Neural cell (in vitro differentiated cells): Measurements from ENCODE around the gene CACTIN. TPM values are rescaled to one million over a fixed set of nuclear protein-coding genes. Genes with fewer than 3 reads are reported as not detected.

Source experiments
- H2AFZ ChIP-seq: fragments of 200-600, 300-800 bp; sonication (generic), shearing (Covaris generic); 2 replicates; pipeline ENCODE4 v1.6.0; 2014; ENCODE audit warnings: low read depth, mild to moderate bottlenecking, antibody characterized with exemption, low read length, moderate library complexity
- H3F3A ChIP-seq: fragments of 200-600 bp; shearing (Covaris generic); 2 replicates; pipeline ENCODE4 v1.6.1; 2016; ENCODE audit warnings: mild to moderate bottlenecking, moderate library complexity, mixed read lengths, antibody characterized with exemption, low read length; ENCODE audit not compliant: insufficient read depth, poor library complexity, severe bottlenecking
- H3K27ac ChIP-seq: fragments of 200-600, 300-800 bp; sonication (generic), shearing (Covaris generic); 2 replicates; pipeline ENCODE4 v1.5.1; 2014; ENCODE audit warnings: mild to moderate bottlenecking, low read length, moderate library complexity
- H3K27me3 ChIP-seq: fragments of 300-800, 200-600 bp; sonication (generic), shearing (Covaris generic); 2 replicates; pipeline ENCODE4 v1.6.0; 2014; ENCODE audit warnings: mild to moderate bottlenecking, low read depth, low read length, moderate library complexity; ENCODE audit not compliant: insufficient read depth
- H3K36me3 ChIP-seq: fragments of 300-800, 200-600 bp; sonication (generic), shearing (Covaris generic); 2 replicates; pipeline ENCODE4 v1.5.1; 2014; ENCODE audit warnings: mild to moderate bottlenecking, antibody characterized with exemption, low read length, moderate library complexity; ENCODE audit not compliant: insufficient read depth
- H3K4me2 ChIP-seq: fragments of 300-800, 200-600 bp; sonication (generic), shearing (Covaris generic); 2 replicates; pipeline ENCODE4 v1.6.0; 2014; ENCODE audit warnings: mild to moderate bottlenecking, low read length
- H3K4me3 ChIP-seq: fragments of 300-800, 200-600 bp; sonication (generic), shearing (Covaris generic); 2 replicates; pipeline ENCODE4 v1.5.1; 2014; ENCODE audit warnings: mild to moderate bottlenecking, low read length, moderate library complexity
- H3K79me2 ChIP-seq: fragments of 200-600 bp; shearing (Covaris generic); replicated peaks from 2 replicates; pipeline ENCODE4 v1.6.0; 2014; ENCODE audit warnings: mild to moderate bottlenecking, low read length, moderate library complexity; ENCODE audit not compliant: insufficient read depth
- H3K9ac ChIP-seq: fragments of 300-800, 200-600 bp; sonication (generic), shearing (Covaris generic); 2 replicates; pipeline ENCODE4 v1.6.1; 2016; ENCODE audit warnings: mild to moderate bottlenecking, low read length, mixed read lengths
- H3K9me2 ChIP-seq: fragments of 200-600 bp; shearing (Covaris generic); 2 replicates; pipeline ENCODE4 v1.6.1; 2016; ENCODE audit warnings: mild to moderate bottlenecking, low read length, mixed read lengths; ENCODE audit not compliant: insufficient read depth
- H3K9me3 ChIP-seq: fragments of 200-600, 300-800 bp; sonication (generic), shearing (Covaris generic); 2 replicates; pipeline ENCODE4 v1.6.1; 2016; ENCODE audit warnings: mild to moderate bottlenecking, mixed run types, low read length, moderate library complexity, mixed read lengths
- H4K20me1 ChIP-seq: fragments of 200-600 bp; shearing (Covaris generic); 2 replicates; pipeline ENCODE4 v1.6.1; 2016; ENCODE audit warnings: mild to moderate bottlenecking, mixed run types; ENCODE audit not compliant: insufficient read depth
- EP300 ChIP-seq: fragments of 450-650 bp; conservative IDR thresholded peaks from 2 replicates; pipeline ENCODE4 v1.6.1; 2014; ENCODE audit warnings: antibody characterized with exemption, mild to moderate bottlenecking, moderate library complexity; ENCODE audit not compliant: poor library complexity, severe bottlenecking
- EZH2 ChIP-seq: fragments of 200-600, 300-800 bp; shearing (Covaris generic), sonication (generic); IDR thresholded peaks from 2 replicates; pipeline ENCODE4 v1.6.1; 2014; ENCODE audit warnings: antibody characterized with exemption, low read length, borderline replicate concordance, mild to moderate bottlenecking; ENCODE audit not compliant: insufficient read depth, poor library complexity, severe bottlenecking
- MXI1 ChIP-seq: fragments of 450-650 bp; conservative IDR thresholded peaks from 2 replicates; pipeline ENCODE4 v1.6.1; 2014; ENCODE audit warnings: antibody characterized with exemption, mild to moderate bottlenecking; ENCODE audit not compliant: poor library complexity, severe bottlenecking
- POLR2AphosphoS5 ChIP-seq: IDR thresholded peaks from 2 replicates; pipeline ENCODE4 v1.6.1; 2012
- RAD21 ChIP-seq: fragments of 450-650 bp; conservative IDR thresholded peaks from 2 replicates; pipeline ENCODE4 v1.6.1; 2014; ENCODE audit warnings: antibody characterized with exemption, mild to moderate bottlenecking, moderate library complexity
- SMC3 ChIP-seq: fragments of 450-650 bp; conservative IDR thresholded peaks from 2 replicates; pipeline ENCODE4 v1.6.1; 2014; ENCODE audit warnings: antibody characterized with exemption, mild to moderate bottlenecking, moderate library complexity; ENCODE audit not compliant: poor library complexity
- TAF1 ChIP-seq: IDR thresholded peaks from 2 replicates; pipeline ENCODE4 v1.6.1; 2012; ENCODE audit warnings: low read depth
- polyA plus RNA-seq: library from polyadenylated mRNA; depleted of rRNA; stranded (reverse); fragments of >200 nt; gene quantifications from 2 replicates; pipeline ENCODE4 v1.2.3, GENCODE V29; 2014
- TF ChIP-seq, protein P1 (sequence below): fragments of 450-650 bp; IDR thresholded peaks from 2 replicates; pipeline ENCODE4 v1.5.1; 2014; ENCODE audit warnings: antibody characterized with exemption, mild to moderate bottlenecking, moderate library complexity; ENCODE audit not compliant: poor library complexity, severe bottlenecking
- TF ChIP-seq, protein P2 (sequence below): IDR thresholded peaks from 2 replicates; pipeline ENCODE4 v1.6.1; 2012; ENCODE audit warnings: borderline replicate concordance

The CACTIN gene
- polyA plus RNA-seq, 1 donor from 2014 or later, result 21.4 TPM

DNA sequence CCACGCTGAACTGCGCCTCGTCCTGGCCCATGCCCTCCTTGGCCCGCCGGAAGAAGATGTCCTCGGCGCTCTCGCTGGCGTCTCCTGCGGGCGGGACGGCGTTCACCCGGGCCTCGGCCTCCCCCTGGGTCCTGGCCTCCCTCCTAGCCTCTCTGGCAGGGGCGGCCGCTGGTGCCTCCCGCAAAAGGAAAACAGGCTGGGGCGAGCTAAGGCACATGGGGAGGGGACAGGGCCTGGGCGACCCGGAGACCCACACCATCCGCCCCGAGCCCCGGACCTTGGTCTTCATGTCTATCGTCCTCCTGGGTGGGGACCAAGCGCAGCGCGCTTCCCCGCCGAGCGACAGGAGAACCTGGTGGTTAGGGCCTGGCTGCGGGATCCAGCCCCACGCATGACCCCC is 14.3 kb downstream of the CACTIN start:
- Histone ChIP-seq H3K9me2 (no peaks in the 10 kb centered on the region), H3K79me2 (no peaks in the 10 kb centered on the region), H3F3A (no peaks in the 10 kb centered on the region), H3K4me2 (no peak overlapping the region), H3K27me3 (peaks cover 9% of the 10 kb centered on the region), H3K9me3 (no peaks in the 10 kb centered on the region), H4K20me1 (no peaks in the 10 kb centered on the region), H3K4me3 (no peak overlapping the region), H3K36me3 (no peaks in the 10 kb centered on the region), H2AFZ (no peak overlapping the region), H3K27ac (no peak overlapping the region), H3K9ac (no peak overlapping the region)
- TF ChIP-seq, protein P1, sequence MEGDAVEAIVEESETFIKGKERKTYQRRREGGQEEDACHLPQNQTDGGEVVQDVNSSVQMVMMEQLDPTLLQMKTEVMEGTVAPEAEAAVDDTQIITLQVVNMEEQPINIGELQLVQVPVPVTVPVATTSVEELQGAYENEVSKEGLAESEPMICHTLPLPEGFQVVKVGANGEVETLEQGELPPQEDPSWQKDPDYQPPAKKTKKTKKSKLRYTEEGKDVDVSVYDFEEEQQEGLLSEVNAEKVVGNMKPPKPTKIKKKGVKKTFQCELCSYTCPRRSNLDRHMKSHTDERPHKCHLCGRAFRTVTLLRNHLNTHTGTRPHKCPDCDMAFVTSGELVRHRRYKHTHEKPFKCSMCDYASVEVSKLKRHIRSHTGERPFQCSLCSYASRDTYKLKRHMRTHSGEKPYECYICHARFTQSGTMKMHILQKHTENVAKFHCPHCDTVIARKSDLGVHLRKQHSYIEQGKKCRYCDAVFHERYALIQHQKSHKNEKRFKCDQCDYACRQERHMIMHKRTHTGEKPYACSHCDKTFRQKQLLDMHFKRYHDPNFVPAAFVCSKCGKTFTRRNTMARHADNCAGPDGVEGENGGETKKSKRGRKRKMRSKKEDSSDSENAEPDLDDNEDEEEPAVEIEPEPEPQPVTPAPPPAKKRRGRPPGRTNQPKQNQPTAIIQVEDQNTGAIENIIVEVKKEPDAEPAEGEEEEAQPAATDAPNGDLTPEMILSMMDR, result no peak
- no peak for TF ChIP-seq TAF1
- no peak for TF ChIP-seq EZH2
- TF ChIP-seq SMC3, result no peak
- TF ChIP-seq, protein P2, sequence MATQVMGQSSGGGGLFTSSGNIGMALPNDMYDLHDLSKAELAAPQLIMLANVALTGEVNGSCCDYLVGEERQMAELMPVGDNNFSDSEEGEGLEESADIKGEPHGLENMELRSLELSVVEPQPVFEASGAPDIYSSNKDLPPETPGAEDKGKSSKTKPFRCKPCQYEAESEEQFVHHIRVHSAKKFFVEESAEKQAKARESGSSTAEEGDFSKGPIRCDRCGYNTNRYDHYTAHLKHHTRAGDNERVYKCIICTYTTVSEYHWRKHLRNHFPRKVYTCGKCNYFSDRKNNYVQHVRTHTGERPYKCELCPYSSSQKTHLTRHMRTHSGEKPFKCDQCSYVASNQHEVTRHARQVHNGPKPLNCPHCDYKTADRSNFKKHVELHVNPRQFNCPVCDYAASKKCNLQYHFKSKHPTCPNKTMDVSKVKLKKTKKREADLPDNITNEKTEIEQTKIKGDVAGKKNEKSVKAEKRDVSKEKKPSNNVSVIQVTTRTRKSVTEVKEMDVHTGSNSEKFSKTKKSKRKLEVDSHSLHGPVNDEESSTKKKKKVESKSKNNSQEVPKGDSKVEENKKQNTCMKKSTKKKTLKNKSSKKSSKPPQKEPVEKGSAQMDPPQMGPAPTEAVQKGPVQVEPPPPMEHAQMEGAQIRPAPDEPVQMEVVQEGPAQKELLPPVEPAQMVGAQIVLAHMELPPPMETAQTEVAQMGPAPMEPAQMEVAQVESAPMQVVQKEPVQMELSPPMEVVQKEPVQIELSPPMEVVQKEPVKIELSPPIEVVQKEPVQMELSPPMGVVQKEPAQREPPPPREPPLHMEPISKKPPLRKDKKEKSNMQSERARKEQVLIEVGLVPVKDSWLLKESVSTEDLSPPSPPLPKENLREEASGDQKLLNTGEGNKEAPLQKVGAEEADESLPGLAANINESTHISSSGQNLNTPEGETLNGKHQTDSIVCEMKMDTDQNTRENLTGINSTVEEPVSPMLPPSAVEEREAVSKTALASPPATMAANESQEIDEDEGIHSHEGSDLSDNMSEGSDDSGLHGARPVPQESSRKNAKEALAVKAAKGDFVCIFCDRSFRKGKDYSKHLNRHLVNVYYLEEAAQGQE, result no peak
- TF ChIP-seq POLR2AphosphoS5, result no peak
- no peak for TF ChIP-seq RAD21
- no peak for TF ChIP-seq MXI1
- no peak for TF ChIP-seq EP300

DNA sequence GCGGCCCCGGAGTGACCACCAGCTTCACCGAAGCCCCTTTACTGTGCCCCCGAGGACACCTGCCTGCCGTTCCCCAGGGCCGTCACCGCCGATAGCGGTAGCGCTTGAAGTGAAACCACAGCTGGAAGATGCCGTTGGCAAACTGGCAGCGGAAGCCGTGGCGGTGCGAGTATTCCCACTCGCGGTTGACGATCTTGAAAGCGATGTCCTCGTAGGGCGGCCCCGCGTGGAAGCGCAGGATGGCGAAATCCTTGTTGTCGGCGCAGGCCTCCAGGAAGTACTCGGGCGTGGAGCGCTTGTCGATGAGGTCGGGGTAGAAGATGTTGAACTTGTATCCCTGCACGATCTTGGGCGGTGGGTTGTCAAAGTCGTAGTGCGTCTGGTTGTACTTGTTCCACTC is 14.7 kb downstream of the CACTIN start:
- no peaks in the 10 kb centered on the region for H3K36me3 ChIP-seq

More for the DNA sequence above, 14.7 kb downstream of the CACTIN start:
- TF ChIP-seq MXI1 (no peak), RAD21 (no peak), EP300 (no peak), EZH2 (no peak), SMC3 (no peak), TAF1 (no peak), POLR2AphosphoS5 (no peak)
- TF ChIP-seq, protein P2, result no peak
- TF ChIP-seq, protein P1, result no peak
- Histone ChIP-seq H3K27ac (no peak overlapping the region), H3K79me2 (no peaks in the 10 kb centered on the region), H3K9ac (no peak overlapping the region), H4K20me1 (no peaks in the 10 kb centered on the region), H3K9me3 (no peaks in the 10 kb centered on the region), H3K4me3 (no peak overlapping the region), H3K4me2 (no peak overlapping the region), H2AFZ (no peak overlapping the region), H3K27me3 (peaks cover 14% of the 10 kb centered on the region), H3F3A (no peaks in the 10 kb centered on the region), H3K9me2 (no peaks in the 10 kb centered on the region)
